ENCODE results near the gene PDE4B.

DNA sequence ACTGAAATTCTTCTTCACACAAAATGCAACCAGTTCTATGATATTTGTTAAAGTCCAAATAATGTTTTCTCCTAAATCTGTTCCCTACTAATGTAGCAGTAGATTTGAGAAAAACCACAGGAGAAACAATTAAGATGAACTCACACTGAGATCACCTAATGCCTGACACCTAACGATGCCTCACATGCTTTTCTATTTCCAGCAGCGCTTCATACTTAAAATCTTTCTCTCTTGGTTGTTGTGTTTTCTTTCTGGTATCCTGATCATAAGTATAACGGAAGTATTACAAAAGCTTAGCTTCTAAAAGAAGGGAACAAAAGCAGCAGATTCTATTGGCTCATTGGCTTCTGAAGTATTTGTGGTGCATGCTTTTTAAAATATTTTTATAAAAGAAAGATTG, 474.1 kb downstream of the PDE4B start:
- TF ChIP-seq, protein P1, sequence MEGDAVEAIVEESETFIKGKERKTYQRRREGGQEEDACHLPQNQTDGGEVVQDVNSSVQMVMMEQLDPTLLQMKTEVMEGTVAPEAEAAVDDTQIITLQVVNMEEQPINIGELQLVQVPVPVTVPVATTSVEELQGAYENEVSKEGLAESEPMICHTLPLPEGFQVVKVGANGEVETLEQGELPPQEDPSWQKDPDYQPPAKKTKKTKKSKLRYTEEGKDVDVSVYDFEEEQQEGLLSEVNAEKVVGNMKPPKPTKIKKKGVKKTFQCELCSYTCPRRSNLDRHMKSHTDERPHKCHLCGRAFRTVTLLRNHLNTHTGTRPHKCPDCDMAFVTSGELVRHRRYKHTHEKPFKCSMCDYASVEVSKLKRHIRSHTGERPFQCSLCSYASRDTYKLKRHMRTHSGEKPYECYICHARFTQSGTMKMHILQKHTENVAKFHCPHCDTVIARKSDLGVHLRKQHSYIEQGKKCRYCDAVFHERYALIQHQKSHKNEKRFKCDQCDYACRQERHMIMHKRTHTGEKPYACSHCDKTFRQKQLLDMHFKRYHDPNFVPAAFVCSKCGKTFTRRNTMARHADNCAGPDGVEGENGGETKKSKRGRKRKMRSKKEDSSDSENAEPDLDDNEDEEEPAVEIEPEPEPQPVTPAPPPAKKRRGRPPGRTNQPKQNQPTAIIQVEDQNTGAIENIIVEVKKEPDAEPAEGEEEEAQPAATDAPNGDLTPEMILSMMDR (IDR thresholded peaks at IDR 0.05), result no peak
- TF ChIP-seq POLR2AphosphoS5 (IDR thresholded peaks at IDR 0.05) (no peak), POLR2A (IDR thresholded peaks at IDR 0.05) (no peak)
